B cell (primary cell): ENCODE results near the gene MAP4K4.

Experiments
- EZH2 ChIP-seq: IDR thresholded peaks from 2 replicates; pipeline ENCODE4 v1.6.1; 2012; ENCODE audit warnings: borderline replicate concordance, low read depth, mild to moderate bottlenecking, moderate library complexity, low read length; ENCODE audit not compliant: insufficient read depth, poor library complexity, severe bottlenecking
- TF ChIP-seq, protein P1 (sequence below): fragments of 200-600 bp; IDR thresholded peaks from one replicate; pipeline ENCODE4 v1.8.0; 2022; ENCODE audit warnings: antibody characterized with exemption, mild to moderate bottlenecking

GRCh38 chr2:101734505-101735165 is 37.1 kb downstream of the MAP4K4 start:
- TF ChIP-seq, protein P1, sequence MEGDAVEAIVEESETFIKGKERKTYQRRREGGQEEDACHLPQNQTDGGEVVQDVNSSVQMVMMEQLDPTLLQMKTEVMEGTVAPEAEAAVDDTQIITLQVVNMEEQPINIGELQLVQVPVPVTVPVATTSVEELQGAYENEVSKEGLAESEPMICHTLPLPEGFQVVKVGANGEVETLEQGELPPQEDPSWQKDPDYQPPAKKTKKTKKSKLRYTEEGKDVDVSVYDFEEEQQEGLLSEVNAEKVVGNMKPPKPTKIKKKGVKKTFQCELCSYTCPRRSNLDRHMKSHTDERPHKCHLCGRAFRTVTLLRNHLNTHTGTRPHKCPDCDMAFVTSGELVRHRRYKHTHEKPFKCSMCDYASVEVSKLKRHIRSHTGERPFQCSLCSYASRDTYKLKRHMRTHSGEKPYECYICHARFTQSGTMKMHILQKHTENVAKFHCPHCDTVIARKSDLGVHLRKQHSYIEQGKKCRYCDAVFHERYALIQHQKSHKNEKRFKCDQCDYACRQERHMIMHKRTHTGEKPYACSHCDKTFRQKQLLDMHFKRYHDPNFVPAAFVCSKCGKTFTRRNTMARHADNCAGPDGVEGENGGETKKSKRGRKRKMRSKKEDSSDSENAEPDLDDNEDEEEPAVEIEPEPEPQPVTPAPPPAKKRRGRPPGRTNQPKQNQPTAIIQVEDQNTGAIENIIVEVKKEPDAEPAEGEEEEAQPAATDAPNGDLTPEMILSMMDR, result no peak
- no peak for TF ChIP-seq EZH2
